ENCODE data around the gene SPATA20. TPM values are rescaled to one million over a fixed set of nuclear protein-coding genes. Genes with fewer than 3 reads are reported as not detected.

SPATA20 gene
- total RNA-seq, 4 donors from 2014 or later: 42.8 to 65.1 (median 49.4) TPM

GRCh38 chr17:50514388-50514787 lies 32.6 kb upstream of the SPATA20 start:
- ATAC-seq (ENCODE audit: low FRiP score) (no peak), DNase-seq (ENCODE audit: low spot score) (no peak)
- no peak for TF ChIP-seq CTCF (IDR thresholded peaks at IDR 0.05)

- ATAC-seq (ENCODE audit: low FRiP score) (peak; percentile 35), DNase-seq (ENCODE audit: low spot score) (no peak)
- no peak for TF ChIP-seq CTCF (IDR thresholded peaks at IDR 0.05)
Observed at GRCh38 chr17:50514936-50515702, 31.9 kb upstream of the SPATA20 start.

GRCh38 chr17:50517011-50517410 lies 30.0 kb upstream of the SPATA20 start:
- no peak for ATAC-seq (ENCODE audit: low FRiP score)
- DNase-seq (ENCODE audit: low spot score): no peak
- TF ChIP-seq CTCF (IDR thresholded peaks at IDR 0.05): no peak

- no peak for DNase-seq (ENCODE audit: low spot score)
- ATAC-seq (ENCODE audit: low FRiP score): no peak
- TF ChIP-seq CTCF (IDR thresholded peaks at IDR 0.05): no peak
Observed at GRCh38 chr17:50517504-50518383, 29.2 kb upstream of the SPATA20 start.

GRCh38 chr17:50518384-50519023 lies 28.5 kb upstream of the SPATA20 start:
- DNase-seq (ENCODE audit: low spot score): no peak
- TF ChIP-seq CTCF (IDR thresholded peaks at IDR 0.05): no peak
- no peak for ATAC-seq (ENCODE audit: low FRiP score)

GRCh38 chr17:50519141-50519834 lies 27.7 kb upstream of the SPATA20 start:
- TF ChIP-seq CTCF (IDR thresholded peaks at IDR 0.05): no peak
- no peak for ATAC-seq (ENCODE audit: low FRiP score)
- no peak for DNase-seq (ENCODE audit: low spot score)
